ENCODE results near the gene ZNF446. TPM values are rescaled to one million over a fixed set of nuclear protein-coding genes. Genes with fewer than 3 reads are reported as not detected.

ZNF446 gene
- total RNA-seq, 1 donor from 2014 or later, result 11.9 TPM

- Mint-ChIP-seq H3K36me3 (ENCODE audit: unreplicated experiment) (no peaks in the 10 kb centered on the region), H3K27me3 (ENCODE audit: unreplicated experiment) (peaks cover 30% of the 10 kb centered on the region), H3K4me3 (ENCODE audit: unreplicated experiment) (peak within 1 kb of the TSS; percentile 100), H3K9me3 (ENCODE audit: unreplicated experiment) (peaks cover 15% of the 10 kb centered on the region), H3K27ac (ENCODE audit: unreplicated experiment) (peak within 1 kb of the TSS; percentile 100), H3K4me1 (ENCODE audit: low read depth, unreplicated experiment) (peaks cover 19% of the 10 kb centered on the region)
- DNase-seq, result peak; percentile 95
- TF ChIP-seq CTCF (IDR thresholded peaks at IDR 0.05; ENCODE audit: partially characterized antibody, unreplicated experiment), result peak; percentile 80
Measured at GRCh38 chr19:58519355-58520256, 43.5 kb downstream of the ZNF446 start, which contains the start of gene ZBTB45. Gene ZBTB45, minus strand, starts transcription at chr19:58519810. Its CDS starts 2,137 bp downstream, at chr19:58517673.

- Mint-ChIP-seq H3K36me3 (ENCODE audit: unreplicated experiment) (no peaks in the 10 kb centered on the region), H3K9me3 (ENCODE audit: unreplicated experiment) (peaks cover 15% of the 10 kb centered on the region), H3K27ac (ENCODE audit: unreplicated experiment) (peak overlapping the region; percentile 100), H3K27me3 (ENCODE audit: unreplicated experiment) (peaks cover 29% of the 10 kb centered on the region), H3K4me3 (ENCODE audit: unreplicated experiment) (peak overlapping the region; percentile 100), H3K4me1 (ENCODE audit: low read depth, unreplicated experiment) (peaks cover 19% of the 10 kb centered on the region)
- DNase-seq, result no peak
- no peak for TF ChIP-seq CTCF (IDR thresholded peaks at IDR 0.05; ENCODE audit: partially characterized antibody, unreplicated experiment)
Measured at GRCh38 chr19:58520257-58520599, 44.1 kb downstream of the ZNF446 start.

GRCh38 chr19:58521651-58522050 is 45.5 kb downstream of the ZNF446 start:
- H3K27me3 Mint-ChIP-seq (ENCODE audit: unreplicated experiment), result peaks cover 23% of the 10 kb centered on the region
- no peak for DNase-seq
- no peak for TF ChIP-seq CTCF (IDR thresholded peaks at IDR 0.05; ENCODE audit: partially characterized antibody, unreplicated experiment)
- no peaks in the 10 kb centered on the region for H3K36me3 Mint-ChIP-seq (ENCODE audit: unreplicated experiment)
- peaks cover 10% of the 10 kb centered on the region for H3K4me1 Mint-ChIP-seq (ENCODE audit: low read depth, unreplicated experiment)
- peak overlapping the region; percentile 46 for H3K4me3 Mint-ChIP-seq (ENCODE audit: unreplicated experiment)
- H3K9me3 Mint-ChIP-seq (ENCODE audit: unreplicated experiment), result peaks cover 12% of the 10 kb centered on the region
- peak overlapping the region; percentile 46 for H3K27ac Mint-ChIP-seq (ENCODE audit: unreplicated experiment)

- peaks cover 10% of the 10 kb centered on the region for H3K4me1 Mint-ChIP-seq (ENCODE audit: low read depth, unreplicated experiment)
- TF ChIP-seq CTCF (IDR thresholded peaks at IDR 0.05; ENCODE audit: partially characterized antibody, unreplicated experiment), result no peak
- H3K27me3 Mint-ChIP-seq (ENCODE audit: unreplicated experiment), result peaks cover 22% of the 10 kb centered on the region
- H3K9me3 Mint-ChIP-seq (ENCODE audit: unreplicated experiment), result peaks cover 12% of the 10 kb centered on the region
- H3K27ac Mint-ChIP-seq (ENCODE audit: unreplicated experiment), result peak overlapping the region; percentile 12
- DNase-seq, result no peak
- peak overlapping the region; percentile 42 for H3K4me3 Mint-ChIP-seq (ENCODE audit: unreplicated experiment)
- H3K36me3 Mint-ChIP-seq (ENCODE audit: unreplicated experiment), result no peaks in the 10 kb centered on the region
Measured at GRCh38 chr19:58522709-58523108, 46.6 kb downstream of the ZNF446 start.

GRCh38 chr19:58529405-58529804 is 53.3 kb downstream of the ZNF446 start:
- Mint-ChIP-seq H3K9me3 (ENCODE audit: unreplicated experiment) (peaks cover 1% of the 10 kb centered on the region), H3K4me3 (ENCODE audit: unreplicated experiment) (no peak overlapping the region), H3K36me3 (ENCODE audit: unreplicated experiment) (no peaks in the 10 kb centered on the region), H3K27me3 (ENCODE audit: unreplicated experiment) (peaks cover 3% of the 10 kb centered on the region), H3K27ac (ENCODE audit: unreplicated experiment) (no peak overlapping the region), H3K4me1 (ENCODE audit: low read depth, unreplicated experiment) (peaks cover 8% of the 10 kb centered on the region)
- TF ChIP-seq CTCF (IDR thresholded peaks at IDR 0.05; ENCODE audit: partially characterized antibody, unreplicated experiment), result no peak
- DNase-seq, result no peak

Data from glutamatergic neuron (in vitro differentiated cells).